Fibroblast of lung (primary cell): ENCODE data around the gene PURB. TPM values are rescaled to one million over a fixed set of nuclear protein-coding genes. Genes with fewer than 3 reads are reported as not detected.

ENCODE experiments used
- DNase-seq, 2 donors: peaks; one replicate each; pipeline versions ENCODE4 v3.0.0 to v3.0.0-alpha.2; 2010; ENCODE audit warnings: low read depth in 2 of 2
- H2AFZ ChIP-seq: 2 replicates; pipeline ENCODE4 v1.5.1; 2012; ENCODE audit warnings: low read length, control low read depth, inconsistent platforms
- H3K27ac ChIP-seq: 2 replicates; pipeline ENCODE4 v1.5.1; 2011; ENCODE audit warnings: low read length, control low read depth; ENCODE audit not compliant: insufficient read depth
- H3K27me3 ChIP-seq: 2 replicates; pipeline ENCODE4 v1.5.1; 2011; ENCODE audit warnings: mild to moderate bottlenecking, low read length; ENCODE audit not compliant: control insufficient read depth, insufficient read depth
- H3K36me3 ChIP-seq: 2 replicates; pipeline ENCODE4 v1.5.1; 2011; ENCODE audit warnings: low read length; ENCODE audit not compliant: control insufficient read depth, insufficient read depth
- H3K4me1 ChIP-seq: 2 replicates; pipeline ENCODE4 v1.5.1; 2011; ENCODE audit warnings: low read length; ENCODE audit not compliant: control insufficient read depth, insufficient read depth; ENCODE audit errors: extremely low read depth
- H3K4me2 ChIP-seq: 2 replicates; pipeline ENCODE4 v1.5.1; 2011; ENCODE audit warnings: low read length, control low read depth; ENCODE audit not compliant: insufficient read depth; ENCODE audit errors: extremely low read depth
- H3K4me3 ChIP-seq, 4 experiments: fragments of 200-600 bp in 1 of 4; sonication (generic) in 1 of 4; replicated peaks in 1 of 4; 2 replicates each; pipeline ENCODE4 v1.5.1; 2011 to 2016; ENCODE audit warnings: low read length in 4 of 4, low read depth in 3 of 4, mild to moderate bottlenecking in 3 of 4, control low read depth in 2 of 4, inconsistent platforms in 1 of 4, mixed read lengths in 1 of 4; ENCODE audit not compliant: insufficient read depth in 1 of 4; ENCODE audit errors: control extremely low read depth in 1 of 4
- H3K79me2 ChIP-seq: 2 replicates; pipeline ENCODE4 v1.5.1; 2012; ENCODE audit warnings: mild to moderate bottlenecking, low read length, inconsistent platforms; ENCODE audit not compliant: control insufficient read depth, insufficient read depth
- H3K9ac ChIP-seq: 2 replicates; pipeline ENCODE4 v1.5.1; 2011; ENCODE audit warnings: mild to moderate bottlenecking, low read length, control low read depth; ENCODE audit not compliant: insufficient read depth
- H3K9me3 ChIP-seq: 2 replicates; pipeline ENCODE4 v1.5.1; 2012; ENCODE audit warnings: low read depth, low read length; ENCODE audit not compliant: control insufficient read depth, insufficient read depth
- H4K20me1 ChIP-seq: 2 replicates; pipeline ENCODE4 v1.5.1; 2011; ENCODE audit warnings: low read length; ENCODE audit not compliant: control insufficient read depth, insufficient read depth; ENCODE audit errors: extremely low read depth
- EZH2 ChIP-seq: IDR thresholded peaks from 2 replicates; pipeline ENCODE4 v1.5.1; 2012; ENCODE audit warnings: low read length, control low read depth, mild to moderate bottlenecking; ENCODE audit errors: missing control alignments
- polyA plus RNA-seq, 2 donors: library from polyadenylated mRNA; depleted of rRNA in 1 of 2; stranded (reverse) in 1 of 2; unstranded in 1 of 2; fragments of >200 nt; gene quantifications; 2 replicates each; pipeline ENCODE4 v1.2.1, GENCODE V29; 2011 to 2012; ENCODE audit warnings: missing spikeins in 1 of 2
- total RNA-seq: library from RNA; depleted of rRNA; stranded (reverse); fragments of >200 nt; gene quantifications from 2 replicates; pipeline ENCODE4 v1.2.1, GENCODE V29; 2014
- TF ChIP-seq, protein P1 (sequence below), 2 donors: IDR thresholded peaks in 1 of 2; conservative IDR thresholded peaks in 1 of 2; 1 replicate in 1 of 2; 2 replicates in 1 of 2; pipeline ENCODE4 v1.5.1; 2011 to 2012; ENCODE audit warnings: low read length in 2 of 2, control low read depth in 1 of 2, inconsistent platforms in 1 of 2, low read depth in 1 of 2, mild to moderate bottlenecking in 1 of 2

The PURB gene
- total and polyA plus RNA-seq, 2 donors (not counting 1 experiment from before 2014, with no cell fraction given): 11.0 to 15.2 TPM

DNA sequence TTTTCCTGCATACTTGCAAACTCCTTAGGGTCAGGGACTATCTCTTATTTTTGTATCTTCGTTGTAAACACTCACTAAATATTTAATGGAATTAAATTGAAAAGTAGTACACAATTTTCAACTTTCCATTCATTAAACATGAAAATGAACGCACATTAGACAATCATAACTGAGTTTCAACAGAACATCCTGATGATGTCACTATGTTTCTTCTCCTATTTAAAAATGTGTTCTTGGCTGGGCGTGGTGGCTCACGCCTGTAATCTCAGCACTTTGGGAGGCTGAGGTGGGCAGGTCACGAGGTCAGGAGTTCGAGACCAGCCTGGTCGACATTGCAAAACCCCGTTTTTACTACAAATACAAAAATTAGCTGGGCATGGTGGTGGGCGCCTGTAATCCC is 14.1 kb upstream of the PURB start:
- Histone ChIP-seq H3K9ac (no peak overlapping the region), H4K20me1 (no peaks in the 10 kb centered on the region), H3K36me3 (no peaks in the 10 kb centered on the region), H3K4me3 (no peak overlapping the region), H2AFZ (no peak overlapping the region), H3K4me1 (no peaks in the 10 kb centered on the region), H3K27me3 (no peaks in the 10 kb centered on the region), H3K9me3 (no peaks in the 10 kb centered on the region), H3K79me2 (no peaks in the 10 kb centered on the region), H3K27ac (no peak overlapping the region), H3K4me2 (no peak overlapping the region)
- no peak for DNase-seq
- TF ChIP-seq EZH2: no peak
- TF ChIP-seq, protein P1, sequence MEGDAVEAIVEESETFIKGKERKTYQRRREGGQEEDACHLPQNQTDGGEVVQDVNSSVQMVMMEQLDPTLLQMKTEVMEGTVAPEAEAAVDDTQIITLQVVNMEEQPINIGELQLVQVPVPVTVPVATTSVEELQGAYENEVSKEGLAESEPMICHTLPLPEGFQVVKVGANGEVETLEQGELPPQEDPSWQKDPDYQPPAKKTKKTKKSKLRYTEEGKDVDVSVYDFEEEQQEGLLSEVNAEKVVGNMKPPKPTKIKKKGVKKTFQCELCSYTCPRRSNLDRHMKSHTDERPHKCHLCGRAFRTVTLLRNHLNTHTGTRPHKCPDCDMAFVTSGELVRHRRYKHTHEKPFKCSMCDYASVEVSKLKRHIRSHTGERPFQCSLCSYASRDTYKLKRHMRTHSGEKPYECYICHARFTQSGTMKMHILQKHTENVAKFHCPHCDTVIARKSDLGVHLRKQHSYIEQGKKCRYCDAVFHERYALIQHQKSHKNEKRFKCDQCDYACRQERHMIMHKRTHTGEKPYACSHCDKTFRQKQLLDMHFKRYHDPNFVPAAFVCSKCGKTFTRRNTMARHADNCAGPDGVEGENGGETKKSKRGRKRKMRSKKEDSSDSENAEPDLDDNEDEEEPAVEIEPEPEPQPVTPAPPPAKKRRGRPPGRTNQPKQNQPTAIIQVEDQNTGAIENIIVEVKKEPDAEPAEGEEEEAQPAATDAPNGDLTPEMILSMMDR (conservative IDR thresholded peaks at IDR 0.05 in 1 of 2, IDR thresholded peaks at IDR 0.05 in 1 of 2; ENCODE audit: low read depth in 1 of 2, low read length in 2 of 2): no peak

DNA sequence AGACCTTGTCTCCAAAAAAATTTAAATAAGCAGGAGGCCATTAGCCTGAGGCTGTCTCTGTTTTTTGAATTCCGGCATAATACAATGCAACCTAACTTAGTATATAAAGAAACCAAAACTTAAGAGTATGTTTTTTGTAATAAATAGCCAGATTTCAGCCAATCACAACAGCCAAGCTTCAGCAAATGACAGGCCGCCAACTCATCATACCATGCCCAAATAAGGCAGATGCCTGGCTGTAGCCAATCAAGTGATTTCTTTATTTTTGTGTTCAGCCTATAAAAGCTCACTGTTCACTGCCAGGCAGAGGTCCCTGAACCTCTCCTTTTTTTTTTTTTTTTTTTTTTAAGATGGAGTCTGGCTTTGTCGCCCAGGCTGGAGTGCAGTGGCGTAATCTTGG is 12.7 kb upstream of the PURB start:
- no peak overlapping the region for H3K27ac ChIP-seq
- no peaks in the 10 kb centered on the region for H4K20me1 ChIP-seq
- H3K4me1 ChIP-seq: no peaks in the 10 kb centered on the region
- no peak for DNase-seq
- no peaks in the 10 kb centered on the region for H3K36me3 ChIP-seq
- H3K79me2 ChIP-seq: no peaks in the 10 kb centered on the region
- TF ChIP-seq EZH2: no peak
- TF ChIP-seq, protein P1 (conservative IDR thresholded peaks at IDR 0.05 in 1 of 2, IDR thresholded peaks at IDR 0.05 in 1 of 2; ENCODE audit: low read depth in 1 of 2, low read length in 2 of 2): no peak
- H3K4me2 ChIP-seq: no peak overlapping the region
- no peaks in the 10 kb centered on the region for H3K27me3 ChIP-seq
- no peak overlapping the region for H3K9ac ChIP-seq
- H3K4me3 ChIP-seq: no peak overlapping the region
- no peak overlapping the region for H2AFZ ChIP-seq
- H3K9me3 ChIP-seq: no peaks in the 10 kb centered on the region

DNA sequence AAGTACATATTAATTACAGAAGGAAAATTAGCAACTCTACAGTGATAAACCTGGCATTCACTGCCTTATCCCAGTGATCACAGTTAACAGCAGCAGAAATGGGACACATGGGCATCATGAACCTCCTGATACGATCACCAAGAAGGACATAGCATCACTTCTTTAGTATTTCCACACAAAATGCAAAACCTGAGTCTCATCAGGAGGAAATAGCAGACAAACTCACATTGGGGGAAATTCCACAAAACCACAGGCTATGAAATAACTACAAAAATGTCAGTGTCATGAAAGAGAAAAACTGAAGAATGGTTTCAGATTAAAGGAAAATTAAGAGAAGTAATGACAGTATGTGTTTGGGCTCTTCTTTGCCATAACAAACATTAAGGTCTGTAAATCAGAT is 12.0 kb upstream of the PURB start:
- Histone ChIP-seq H3K27me3 (no peaks in the 10 kb centered on the region), H3K4me3 (no peak overlapping the region), H3K27ac (no peak overlapping the region), H3K79me2 (no peaks in the 10 kb centered on the region), H3K9me3 (no peaks in the 10 kb centered on the region), H3K4me2 (no peak overlapping the region), H2AFZ (no peak overlapping the region), H3K9ac (no peak overlapping the region), H4K20me1 (no peaks in the 10 kb centered on the region), H3K4me1 (no peaks in the 10 kb centered on the region), H3K36me3 (no peaks in the 10 kb centered on the region)
- DNase-seq: no peak
- TF ChIP-seq EZH2: no peak
- TF ChIP-seq, protein P1 (conservative IDR thresholded peaks at IDR 0.05 in 1 of 2, IDR thresholded peaks at IDR 0.05 in 1 of 2; ENCODE audit: low read depth in 1 of 2, low read length in 2 of 2): no peak
